Lung (tissue), 12 donors: ENCODE measurements around the gene TMPRSS11D. TPM values are rescaled to one million over a fixed set of nuclear protein-coding genes. Genes with fewer than 3 reads are reported as not detected.

ENCODE experiments used
- ATAC-seq: fragments of 200-7000 bp; cut with Tn5 transposase; one replicate; pipeline ENCODE4 v1.9.1; 2020; ENCODE audit warnings: moderate number of reproducible peaks; ENCODE audit not compliant: insufficient read depth, low FRiP score
- DNase-seq, 3 donors: peaks; one replicate each; pipeline ENCODE4 v3.0.0-alpha.2; 2013 to 2017
- H3K27ac ChIP-seq, 2 donors: one replicate each; pipeline ENCODE4 v1.5.1; 2013; ENCODE audit warnings: mild to moderate bottlenecking in 2 of 2, moderate library complexity in 2 of 2, control low read depth in 1 of 2, inconsistent platforms in 1 of 2, low read depth in 1 of 2, low read length in 1 of 2
- H3K27me3 ChIP-seq, 3 donors: one replicate each; pipeline ENCODE4 v1.5.1; 2013; ENCODE audit warnings: low read length in 2 of 3; ENCODE audit not compliant: control insufficient read depth in 3 of 3, insufficient read depth in 3 of 3
- H3K36me3 ChIP-seq, 4 donors: one replicate each; pipeline ENCODE4 v1.5.1; 2013; ENCODE audit warnings: low read length in 4 of 4, mild to moderate bottlenecking in 1 of 4, moderate library complexity in 1 of 4; ENCODE audit not compliant: control insufficient read depth in 4 of 4, insufficient read depth in 4 of 4
- H3K4me1 ChIP-seq, 5 donors: one replicate each; pipeline ENCODE4 v1.5.1; 2013; ENCODE audit warnings: low read length in 5 of 5, mild to moderate bottlenecking in 2 of 5, moderate library complexity in 1 of 5; ENCODE audit not compliant: control insufficient read depth in 5 of 5, insufficient read depth in 5 of 5
- H3K4me3 ChIP-seq: one replicate; pipeline ENCODE4 v1.5.1; 2013; ENCODE audit warnings: mild to moderate bottlenecking, control low read depth, moderate library complexity
- H3K9ac ChIP-seq, 2 donors: one replicate each; pipeline ENCODE4 v1.5.1; 2013; ENCODE audit warnings: low read length in 2 of 2, control low read depth in 1 of 2; ENCODE audit not compliant: insufficient read depth in 1 of 2
- H3K9me3 ChIP-seq, 4 donors: one replicate each; pipeline ENCODE4 v1.5.1; 2013; ENCODE audit warnings: low read length in 3 of 4, mild to moderate bottlenecking in 1 of 4, moderate library complexity in 1 of 4; ENCODE audit not compliant: control insufficient read depth in 4 of 4, insufficient read depth in 3 of 4
- WGBS, 2 donors: extraction: QIAGEN DNeasy Blood & Tissue Kit; methylation state at CpG; one replicate each; pipeline ENCODE4 v1.1.7; 2013; 5-methylcytosine and 5-hydroxymethylcytosine counted together
- polyA plus RNA-seq, 2 donors: library from polyadenylated mRNA; stranded (reverse); fragments of 200-250 nt; gene quantifications; one replicate each; pipeline ENCODE4 v1.2.1, GENCODE V29; 2013
- total RNA-seq, 2 donors: library from RNA; depleted of rRNA in 1 of 2; stranded (reverse); fragments of >200 nt in 1 of 2; gene quantifications; one replicate each; pipeline ENCODE4 v1.2.1, GENCODE V29; 2014 to 2021
- TF ChIP-seq, protein P1 (sequence below): IDR thresholded peaks from 2 replicates; pipeline ENCODE4 v1.5.1; 2012; ENCODE audit warnings: mild to moderate bottlenecking; ENCODE audit errors: control extremely low read depth, extremely low read depth
- donor health status: control.
- donor health status: control.
- donor health status: Bipolar disorder and iron deficiency.
- donor health status: healthy.
- donor health status: DM: yes; HTN: yes; CAD: no.

Gene TMPRSS11D
- total and polyA plus RNA-seq, 4 donors = 0.04 to 0.09 TPM; not detected in 2

DNA sequence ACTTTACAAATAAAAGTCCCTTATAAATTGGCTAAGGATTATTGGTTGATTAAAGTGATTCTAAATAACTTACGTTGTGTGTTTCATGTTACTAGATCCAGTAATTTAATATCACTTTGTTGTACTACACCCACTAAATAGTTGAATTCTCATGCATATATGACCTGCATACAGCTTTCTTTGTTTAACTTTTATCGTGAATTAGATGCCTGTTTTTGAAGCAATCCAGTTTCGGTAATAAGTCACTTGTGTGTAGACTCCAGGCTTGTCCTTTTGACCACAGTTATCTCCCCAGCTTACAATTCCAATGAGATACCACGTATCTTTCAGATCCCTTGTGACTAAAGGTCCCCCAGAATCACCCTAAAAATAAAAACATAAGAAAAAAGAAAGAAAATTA, 27.3 kb upstream of the TMPRSS11D start:
- no peak overlapping the region for H3K4me3 ChIP-seq
- ATAC-seq (no peak), DNase-seq (no peak)
- no peaks in the 10 kb centered on the region for H3K27me3 ChIP-seq
- 76 to 79% methylated on average over 4 of the region's 4 CpGs for WGBS, 2 donors
- H3K4me1 ChIP-seq = no peaks in the 10 kb centered on the region
- H3K27ac ChIP-seq = no peak overlapping the region
- no peaks in the 10 kb centered on the region for H3K36me3 ChIP-seq
- no peak overlapping the region for H3K9ac ChIP-seq
- TF ChIP-seq, protein P1, sequence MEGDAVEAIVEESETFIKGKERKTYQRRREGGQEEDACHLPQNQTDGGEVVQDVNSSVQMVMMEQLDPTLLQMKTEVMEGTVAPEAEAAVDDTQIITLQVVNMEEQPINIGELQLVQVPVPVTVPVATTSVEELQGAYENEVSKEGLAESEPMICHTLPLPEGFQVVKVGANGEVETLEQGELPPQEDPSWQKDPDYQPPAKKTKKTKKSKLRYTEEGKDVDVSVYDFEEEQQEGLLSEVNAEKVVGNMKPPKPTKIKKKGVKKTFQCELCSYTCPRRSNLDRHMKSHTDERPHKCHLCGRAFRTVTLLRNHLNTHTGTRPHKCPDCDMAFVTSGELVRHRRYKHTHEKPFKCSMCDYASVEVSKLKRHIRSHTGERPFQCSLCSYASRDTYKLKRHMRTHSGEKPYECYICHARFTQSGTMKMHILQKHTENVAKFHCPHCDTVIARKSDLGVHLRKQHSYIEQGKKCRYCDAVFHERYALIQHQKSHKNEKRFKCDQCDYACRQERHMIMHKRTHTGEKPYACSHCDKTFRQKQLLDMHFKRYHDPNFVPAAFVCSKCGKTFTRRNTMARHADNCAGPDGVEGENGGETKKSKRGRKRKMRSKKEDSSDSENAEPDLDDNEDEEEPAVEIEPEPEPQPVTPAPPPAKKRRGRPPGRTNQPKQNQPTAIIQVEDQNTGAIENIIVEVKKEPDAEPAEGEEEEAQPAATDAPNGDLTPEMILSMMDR = no peak
- H3K9me3 ChIP-seq = peaks cover 0 to 4% (median 0%) of the 10 kb centered on the region in 4 donors

DNA sequence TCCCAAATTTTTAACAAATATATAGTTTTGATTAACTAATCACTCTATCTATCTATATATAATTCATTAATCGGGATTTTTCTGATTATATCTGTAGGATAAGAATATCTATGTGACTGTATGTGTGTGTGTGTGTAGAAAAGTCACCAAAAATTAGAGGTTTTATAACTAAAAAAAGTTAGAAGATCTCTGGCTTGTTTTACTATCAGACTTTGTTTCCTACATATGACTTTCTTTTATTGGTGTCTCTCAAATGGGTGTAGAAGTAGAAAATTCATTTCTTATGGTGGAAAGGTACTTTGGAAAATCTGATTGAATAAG, 26.7 kb upstream of the TMPRSS11D start:
- Histone ChIP-seq H3K4me3 (no peak overlapping the region), H3K4me1 (no peaks in the 10 kb centered on the region), H3K27ac (no peak overlapping the region), H3K9ac (no peak overlapping the region), H3K27me3 (no peaks in the 10 kb centered on the region), H3K9me3 (peaks cover 0 to 5% (median 0%) of the 10 kb centered on the region in 4 donors), H3K36me3 (no peaks in the 10 kb centered on the region)
- ATAC-seq (no peak), DNase-seq (no peak)
- 14 to 19% methylated on average over 1 of the region's 1 CpG for WGBS, 2 donors
- TF ChIP-seq, protein P1 = no peak

DNA sequence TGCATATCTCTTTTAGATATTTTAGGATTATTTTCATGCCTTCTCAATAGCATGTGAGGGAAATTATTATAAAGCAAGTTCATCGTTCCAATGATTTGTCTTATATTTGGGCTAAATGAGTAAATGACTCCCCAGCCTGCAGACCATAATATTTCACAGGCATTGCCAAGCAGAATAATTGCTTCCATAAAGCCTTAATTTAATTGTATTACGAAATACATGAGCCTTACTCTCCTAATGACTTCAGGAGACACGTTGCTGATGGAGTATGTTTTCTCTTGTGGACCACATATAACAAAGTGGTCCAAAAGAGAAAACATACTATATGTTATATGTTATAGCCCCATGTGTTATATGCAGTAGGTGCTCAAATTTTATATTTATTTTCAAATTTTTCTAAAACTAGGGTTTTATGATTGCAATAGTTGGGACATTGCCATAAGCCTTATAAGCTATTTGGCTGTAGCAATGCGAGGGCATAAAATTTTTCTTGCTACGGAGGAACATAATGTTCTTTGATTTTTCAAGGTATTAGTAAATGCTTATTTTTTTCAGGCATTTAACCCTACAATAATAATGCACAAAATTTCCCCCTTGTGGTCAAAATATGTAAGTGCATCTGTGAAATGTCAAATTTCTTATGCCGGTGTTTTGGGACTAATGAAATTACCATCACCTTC, 26.2 kb upstream of the TMPRSS11D start:
- 49 to 63% methylated on average over 6 of the region's 6 CpGs for WGBS, 2 donors
- no peak for ATAC-seq
- no peak overlapping the region for H3K27ac ChIP-seq
- H3K9ac ChIP-seq = no peak overlapping the region
- no peak for DNase-seq
- H3K36me3 ChIP-seq = no peaks in the 10 kb centered on the region
- H3K27me3 ChIP-seq = no peaks in the 10 kb centered on the region
- H3K9me3 ChIP-seq = peaks cover 0 to 5% (median 0%) of the 10 kb centered on the region in 4 donors
- TF ChIP-seq, protein P1 = peak; percentile 23
- H3K4me1 ChIP-seq = no peaks in the 10 kb centered on the region
- no peak overlapping the region for H3K4me3 ChIP-seq

DNA sequence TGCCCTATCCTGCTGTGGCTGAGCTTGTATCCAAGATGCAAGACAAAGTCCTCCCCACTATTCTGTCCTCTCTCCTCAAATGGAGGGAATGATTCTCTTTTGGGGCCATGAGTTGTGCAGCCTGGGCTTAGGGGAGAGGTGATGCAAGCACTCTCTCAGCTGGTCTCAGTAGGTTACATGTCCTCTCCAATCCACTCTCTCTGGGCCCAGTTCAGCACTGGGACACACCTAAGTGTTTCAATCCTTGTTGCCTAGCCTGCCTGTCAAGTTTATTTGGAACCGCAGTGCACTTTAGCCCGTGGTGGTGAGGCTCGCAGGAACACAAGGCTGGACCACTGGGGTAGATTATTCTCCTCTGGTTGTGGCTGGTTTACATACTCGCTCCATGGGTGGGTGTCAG, 23.8 kb upstream of the TMPRSS11D start:
- peaks cover 0 to 5% (median 0%) of the 10 kb centered on the region in 4 donors for H3K9me3 ChIP-seq
- ATAC-seq (no peak), DNase-seq (no peak)
- H3K27ac ChIP-seq = no peak overlapping the region
- no peaks in the 10 kb centered on the region for H3K4me1 ChIP-seq
- no peaks in the 10 kb centered on the region for H3K27me3 ChIP-seq
- H3K4me3 ChIP-seq = no peak overlapping the region
- no peak overlapping the region for H3K9ac ChIP-seq
- WGBS, 2 donors = 93 to 97% methylated on average over 4 of the region's 4 CpGs
- TF ChIP-seq, protein P1 = no peak
- H3K36me3 ChIP-seq = no peaks in the 10 kb centered on the region
